ENCODE data around the gene TOM1L1.

DNA sequence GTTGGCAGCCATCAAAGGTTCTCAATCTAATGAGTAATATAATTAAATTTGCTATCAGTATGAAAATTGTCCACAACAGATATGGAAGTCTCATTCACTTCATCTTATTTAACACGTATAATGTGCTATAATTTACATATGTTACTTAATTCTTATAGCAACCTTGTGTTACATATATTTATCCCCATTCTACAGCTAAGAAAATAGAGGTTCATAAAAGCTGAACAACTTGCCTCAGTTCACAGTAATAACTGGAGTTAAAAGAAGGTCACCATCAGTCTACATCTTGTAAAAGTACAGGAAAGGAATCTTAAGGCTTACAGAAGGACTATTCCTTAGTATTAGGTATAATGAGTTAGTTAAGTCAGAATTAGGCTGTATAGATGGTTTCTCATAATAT lies 95.8 kb downstream of the TOM1L1 start:
- TF ChIP-seq EZH2 (IDR thresholded peaks at IDR 0.05; ENCODE audit: low read length, missing control alignments) (no peak), CTCF (conservative IDR thresholded peaks at IDR 0.05 in 1 of 2, IDR thresholded peaks at IDR 0.05 in 1 of 2; ENCODE audit: low read depth in 1 of 2, low read length in 2 of 2) (no peak)
